ENCODE data around the gene CYB5R2.

DNA sequence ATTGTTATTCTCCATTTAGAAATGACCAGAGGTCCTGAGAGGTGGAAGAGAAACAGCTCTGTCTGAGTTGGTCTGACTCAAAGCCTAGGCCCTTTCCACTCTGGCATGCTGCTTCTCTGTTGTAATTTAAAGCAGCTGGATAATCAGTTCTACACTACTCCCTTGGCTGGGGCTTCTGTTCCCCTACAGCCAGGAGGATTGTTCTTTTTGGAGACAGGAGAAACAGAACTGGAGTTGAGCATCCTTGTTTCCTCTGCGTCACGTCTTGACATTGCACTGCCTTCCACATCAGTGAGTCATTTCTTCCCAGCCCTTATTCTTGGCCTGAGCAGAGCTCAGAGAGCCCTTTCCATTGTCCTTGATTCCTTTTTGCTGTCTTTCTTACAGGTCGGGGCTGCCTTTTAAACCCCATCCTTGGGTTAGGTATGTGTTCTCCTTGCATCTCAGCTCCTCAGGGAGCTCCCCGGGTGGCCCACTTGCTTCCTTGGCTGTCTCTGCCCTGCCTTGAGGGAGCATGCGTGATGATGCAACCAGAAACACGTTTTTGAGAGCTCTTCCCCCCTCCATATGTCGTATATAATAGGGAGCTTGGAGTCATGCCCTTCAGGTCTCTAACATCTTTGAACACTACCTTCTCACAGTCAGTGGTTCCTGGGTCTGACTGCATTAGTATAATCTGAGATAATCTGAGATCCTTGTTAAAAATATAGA lies 35.7 kb downstream of the CYB5R2 start:
- TF ChIP-seq ZNF232 (CRISPR knock-in tag; IDR thresholded peaks at IDR 0.05), result no peak
- TF ChIP-seq, protein P1, sequence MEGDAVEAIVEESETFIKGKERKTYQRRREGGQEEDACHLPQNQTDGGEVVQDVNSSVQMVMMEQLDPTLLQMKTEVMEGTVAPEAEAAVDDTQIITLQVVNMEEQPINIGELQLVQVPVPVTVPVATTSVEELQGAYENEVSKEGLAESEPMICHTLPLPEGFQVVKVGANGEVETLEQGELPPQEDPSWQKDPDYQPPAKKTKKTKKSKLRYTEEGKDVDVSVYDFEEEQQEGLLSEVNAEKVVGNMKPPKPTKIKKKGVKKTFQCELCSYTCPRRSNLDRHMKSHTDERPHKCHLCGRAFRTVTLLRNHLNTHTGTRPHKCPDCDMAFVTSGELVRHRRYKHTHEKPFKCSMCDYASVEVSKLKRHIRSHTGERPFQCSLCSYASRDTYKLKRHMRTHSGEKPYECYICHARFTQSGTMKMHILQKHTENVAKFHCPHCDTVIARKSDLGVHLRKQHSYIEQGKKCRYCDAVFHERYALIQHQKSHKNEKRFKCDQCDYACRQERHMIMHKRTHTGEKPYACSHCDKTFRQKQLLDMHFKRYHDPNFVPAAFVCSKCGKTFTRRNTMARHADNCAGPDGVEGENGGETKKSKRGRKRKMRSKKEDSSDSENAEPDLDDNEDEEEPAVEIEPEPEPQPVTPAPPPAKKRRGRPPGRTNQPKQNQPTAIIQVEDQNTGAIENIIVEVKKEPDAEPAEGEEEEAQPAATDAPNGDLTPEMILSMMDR (IDR thresholded peaks at IDR 0.05), result no peak
- no peak for TF ChIP-seq ETV6 (CRISPR knock-in tag; IDR thresholded peaks at IDR 0.05)
- no peak for TF ChIP-seq USF2 (CRISPR knock-in tag; IDR thresholded peaks at IDR 0.05)
- no peak for TF ChIP-seq FOXP1 (CRISPR knock-in tag; IDR thresholded peaks at IDR 0.05; ENCODE audit: borderline replicate concordance)
- TF ChIP-seq ESRRA (CRISPR knock-in tag; IDR thresholded peaks at IDR 0.05; ENCODE audit: borderline replicate concordance), result no peak
- TF ChIP-seq, protein P2, sequence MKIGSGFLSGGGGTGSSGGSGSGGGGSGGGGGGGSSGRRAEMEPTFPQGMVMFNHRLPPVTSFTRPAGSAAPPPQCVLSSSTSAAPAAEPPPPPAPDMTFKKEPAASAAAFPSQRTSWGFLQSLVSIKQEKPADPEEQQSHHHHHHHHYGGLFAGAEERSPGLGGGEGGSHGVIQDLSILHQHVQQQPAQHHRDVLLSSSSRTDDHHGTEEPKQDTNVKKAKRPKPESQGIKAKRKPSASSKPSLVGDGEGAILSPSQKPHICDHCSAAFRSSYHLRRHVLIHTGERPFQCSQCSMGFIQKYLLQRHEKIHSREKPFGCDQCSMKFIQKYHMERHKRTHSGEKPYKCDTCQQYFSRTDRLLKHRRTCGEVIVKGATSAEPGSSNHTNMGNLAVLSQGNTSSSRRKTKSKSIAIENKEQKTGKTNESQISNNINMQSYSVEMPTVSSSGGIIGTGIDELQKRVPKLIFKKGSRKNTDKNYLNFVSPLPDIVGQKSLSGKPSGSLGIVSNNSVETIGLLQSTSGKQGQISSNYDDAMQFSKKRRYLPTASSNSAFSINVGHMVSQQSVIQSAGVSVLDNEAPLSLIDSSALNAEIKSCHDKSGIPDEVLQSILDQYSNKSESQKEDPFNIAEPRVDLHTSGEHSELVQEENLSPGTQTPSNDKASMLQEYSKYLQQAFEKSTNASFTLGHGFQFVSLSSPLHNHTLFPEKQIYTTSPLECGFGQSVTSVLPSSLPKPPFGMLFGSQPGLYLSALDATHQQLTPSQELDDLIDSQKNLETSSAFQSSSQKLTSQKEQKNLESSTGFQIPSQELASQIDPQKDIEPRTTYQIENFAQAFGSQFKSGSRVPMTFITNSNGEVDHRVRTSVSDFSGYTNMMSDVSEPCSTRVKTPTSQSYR (CRISPR knock-in tag; IDR thresholded peaks at IDR 0.05), result no peak
- TF ChIP-seq, protein P3, sequence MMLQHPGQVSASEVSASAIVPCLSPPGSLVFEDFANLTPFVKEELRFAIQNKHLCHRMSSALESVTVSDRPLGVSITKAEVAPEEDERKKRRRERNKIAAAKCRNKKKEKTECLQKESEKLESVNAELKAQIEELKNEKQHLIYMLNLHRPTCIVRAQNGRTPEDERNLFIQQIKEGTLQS (CRISPR knock-in tag; conservative IDR thresholded peaks at IDR 0.05), result no peak
- TF ChIP-seq, protein P4, sequence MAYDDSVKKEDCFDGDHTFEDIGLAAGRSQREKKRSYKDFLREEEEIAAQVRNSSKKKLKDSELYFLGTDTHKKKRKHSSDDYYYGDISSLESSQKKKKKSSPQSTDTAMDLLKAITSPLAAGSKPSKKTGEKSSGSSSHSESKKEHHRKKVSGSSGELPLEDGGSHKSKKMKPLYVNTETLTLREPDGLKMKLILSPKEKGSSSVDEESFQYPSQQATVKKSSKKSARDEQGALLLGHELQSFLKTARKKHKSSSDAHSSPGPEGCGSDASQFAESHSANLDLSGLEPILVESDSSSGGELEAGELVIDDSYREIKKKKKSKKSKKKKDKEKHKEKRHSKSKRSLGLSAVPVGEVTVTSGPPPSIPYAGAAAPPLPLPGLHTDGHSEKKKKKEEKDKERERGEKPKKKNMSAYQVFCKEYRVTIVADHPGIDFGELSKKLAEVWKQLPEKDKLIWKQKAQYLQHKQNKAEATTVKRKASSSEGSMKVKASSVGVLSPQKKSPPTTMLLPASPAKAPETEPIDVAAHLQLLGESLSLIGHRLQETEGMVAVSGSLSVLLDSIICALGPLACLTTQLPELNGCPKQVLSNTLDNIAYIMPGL (CRISPR knock-in tag; IDR thresholded peaks at IDR 0.05), result no peak
- TF ChIP-seq CREM (CRISPR knock-in tag; IDR thresholded peaks at IDR 0.05), result no peak
- TF ChIP-seq TEAD4 (CRISPR knock-in tag; IDR thresholded peaks at IDR 0.05), result no peak
- TF ChIP-seq NR3C1 (CRISPR knock-in tag; conservative IDR thresholded peaks at IDR 0.05; ENCODE audit: low read depth), result no peak
